Measurements from ENCODE around the gene MYO5C.

The MYO5C gene

GRCh38 chr15:52220251-52220650 lies 75.4 kb downstream of the MYO5C start:
- no peak overlapping the region for H3K4me3 ChIP-seq (ENCODE audit: insufficient read depth, low read depth, low read length)
- no peaks in the 10 kb centered on the region for H3K27me3 ChIP-seq (ENCODE audit: control insufficient read depth, insufficient read depth, low read length, poor library complexity, severe bottlenecking)
- H3K9me3 ChIP-seq (ENCODE audit: control insufficient read depth, low read length): no peaks in the 10 kb centered on the region
- H3K36me3 ChIP-seq (ENCODE audit: control insufficient read depth, insufficient read depth, low read length): peaks cover 14% of the 10 kb centered on the region
- H3K4me1 ChIP-seq (ENCODE audit: control insufficient read depth, insufficient read depth, low read length): no peaks in the 10 kb centered on the region
- WGBS, 2 experiments: 95 to 96% methylated on average over 5 of the region's 6 CpGs
- H3K27ac ChIP-seq (ENCODE audit: insufficient read depth, low read depth, low read length, poor library complexity, severe bottlenecking): no peak overlapping the region

DNA sequence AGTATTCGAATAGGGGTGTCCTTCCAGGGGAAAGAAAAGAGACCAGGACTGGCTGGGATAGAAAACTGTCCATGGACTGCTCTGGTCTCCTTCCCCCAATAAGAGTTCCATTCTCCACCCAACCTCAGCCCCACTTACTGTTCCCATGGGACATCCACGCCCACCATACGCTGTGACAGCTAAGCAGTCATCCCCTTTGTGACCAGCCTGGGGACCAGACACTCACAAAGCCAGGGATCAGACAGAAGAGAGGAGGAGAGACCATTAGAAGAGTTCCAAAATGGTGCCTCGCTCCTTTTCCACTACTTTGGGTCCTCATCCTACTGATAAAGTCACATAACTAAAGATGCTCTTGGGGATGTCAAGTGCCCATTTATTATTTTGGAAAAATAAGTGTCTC lies 76.8 kb downstream of the MYO5C start:
- H3K27ac ChIP-seq (ENCODE audit: insufficient read depth, low read depth, low read length, poor library complexity, severe bottlenecking): no peak overlapping the region
- no peak overlapping the region for H3K4me3 ChIP-seq (ENCODE audit: insufficient read depth, low read depth, low read length)
- H3K27me3 ChIP-seq (ENCODE audit: control insufficient read depth, insufficient read depth, low read length, poor library complexity, severe bottlenecking): no peaks in the 10 kb centered on the region
- peaks cover 17% of the 10 kb centered on the region for H3K36me3 ChIP-seq (ENCODE audit: control insufficient read depth, insufficient read depth, low read length)
- no peaks in the 10 kb centered on the region for H3K4me1 ChIP-seq (ENCODE audit: control insufficient read depth, insufficient read depth, low read length)
- 92% methylated on average over 4 of the region's 4 CpGs for WGBS, 2 experiments
- H3K9me3 ChIP-seq (ENCODE audit: control insufficient read depth, low read length): no peaks in the 10 kb centered on the region

DNA sequence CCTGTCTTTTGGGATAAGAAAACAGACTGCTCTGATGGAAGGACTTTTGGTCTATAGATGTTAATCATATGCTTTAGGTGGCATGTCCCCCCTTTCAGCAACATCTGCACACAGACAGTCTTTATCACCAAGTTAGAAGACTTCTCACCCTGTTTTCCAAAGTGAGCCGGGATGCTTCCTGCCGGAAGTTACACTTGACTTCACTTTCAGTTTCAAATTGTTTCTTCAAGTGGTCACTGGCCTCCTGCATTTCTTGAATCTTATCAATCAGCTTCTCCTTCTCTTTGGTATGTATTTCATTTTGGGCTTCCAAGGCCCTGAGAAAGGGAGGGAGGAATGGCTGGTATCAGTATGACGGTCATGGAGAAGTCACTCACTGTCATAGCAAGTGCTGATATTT lies 77.2 kb downstream of the MYO5C start:
- no peak overlapping the region for H3K27ac ChIP-seq (ENCODE audit: insufficient read depth, low read depth, low read length, poor library complexity, severe bottlenecking)
- 91 to 97% methylated on average over 3 of the region's 3 CpGs for WGBS, 2 experiments
- H3K9me3 ChIP-seq (ENCODE audit: control insufficient read depth, low read length): no peaks in the 10 kb centered on the region
- no peaks in the 10 kb centered on the region for H3K27me3 ChIP-seq (ENCODE audit: control insufficient read depth, insufficient read depth, low read length, poor library complexity, severe bottlenecking)
- no peaks in the 10 kb centered on the region for H3K4me1 ChIP-seq (ENCODE audit: control insufficient read depth, insufficient read depth, low read length)
- H3K4me3 ChIP-seq (ENCODE audit: insufficient read depth, low read depth, low read length): no peak overlapping the region
- H3K36me3 ChIP-seq (ENCODE audit: control insufficient read depth, insufficient read depth, low read length): peaks cover 15% of the 10 kb centered on the region

DNA sequence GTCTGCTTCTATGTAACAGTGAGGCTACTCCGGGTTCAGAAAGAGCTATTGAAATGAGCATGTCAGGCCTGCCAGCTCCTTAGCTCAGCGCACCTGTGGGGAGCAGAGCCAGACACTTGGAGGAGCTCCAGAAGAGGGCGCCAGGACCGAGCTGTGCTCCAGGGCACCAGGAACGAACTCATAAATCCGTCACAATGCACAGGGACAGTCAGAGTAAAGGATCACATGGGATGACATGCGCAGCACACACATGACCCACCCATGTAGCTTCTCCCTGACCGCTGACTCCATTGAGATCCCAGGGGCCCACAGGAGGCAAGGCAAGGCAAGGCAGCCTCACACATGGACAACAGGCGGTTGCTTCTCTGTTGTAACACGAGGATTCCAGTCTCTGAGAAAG lies 78.4 kb downstream of the MYO5C start:
- Histone ChIP-seq H3K27ac (ENCODE audit: insufficient read depth, low read depth, low read length, poor library complexity, severe bottlenecking) (no peak overlapping the region), H3K36me3 (ENCODE audit: control insufficient read depth, insufficient read depth, low read length) (peaks cover 13% of the 10 kb centered on the region), H3K4me3 (ENCODE audit: insufficient read depth, low read depth, low read length) (no peak overlapping the region), H3K27me3 (ENCODE audit: control insufficient read depth, insufficient read depth, low read length, poor library complexity, severe bottlenecking) (no peaks in the 10 kb centered on the region), H3K4me1 (ENCODE audit: control insufficient read depth, insufficient read depth, low read length) (no peaks in the 10 kb centered on the region), H3K9me3 (ENCODE audit: control insufficient read depth, low read length) (no peaks in the 10 kb centered on the region)
- 84 to 87% methylated on average over 10 of the region's 10 CpGs for WGBS, 2 experiments

DNA sequence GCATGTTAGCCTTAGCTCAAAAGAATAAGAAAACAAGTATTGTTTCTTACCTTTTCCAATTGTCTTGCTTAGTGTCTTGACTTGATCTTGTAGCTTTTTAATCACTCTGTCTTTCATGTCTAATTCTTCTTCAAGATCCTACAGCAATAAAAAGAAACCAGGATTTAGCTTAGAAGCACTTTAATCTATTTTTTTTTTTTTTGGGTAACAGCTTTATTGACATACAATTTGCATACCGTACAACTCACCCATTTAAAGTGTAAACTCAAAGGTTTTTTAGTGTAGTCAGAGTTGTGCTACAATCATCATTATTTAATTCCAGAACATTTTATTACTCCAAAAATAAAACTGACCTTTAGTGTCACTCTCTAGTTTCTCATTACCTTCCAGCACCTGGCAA lies 81.1 kb downstream of the MYO5C start:
- Histone ChIP-seq H3K27ac (ENCODE audit: insufficient read depth, low read depth, low read length, poor library complexity, severe bottlenecking) (no peak overlapping the region), H3K9me3 (ENCODE audit: control insufficient read depth, low read length) (no peaks in the 10 kb centered on the region), H3K4me3 (ENCODE audit: insufficient read depth, low read depth, low read length) (no peak overlapping the region), H3K36me3 (ENCODE audit: control insufficient read depth, insufficient read depth, low read length) (peaks cover 13% of the 10 kb centered on the region), H3K4me1 (ENCODE audit: control insufficient read depth, insufficient read depth, low read length) (no peaks in the 10 kb centered on the region), H3K27me3 (ENCODE audit: control insufficient read depth, insufficient read depth, low read length, poor library complexity, severe bottlenecking) (no peaks in the 10 kb centered on the region)
- WGBS, 2 experiments: 100% methylated on average over 1 of the region's 1 CpG

DNA sequence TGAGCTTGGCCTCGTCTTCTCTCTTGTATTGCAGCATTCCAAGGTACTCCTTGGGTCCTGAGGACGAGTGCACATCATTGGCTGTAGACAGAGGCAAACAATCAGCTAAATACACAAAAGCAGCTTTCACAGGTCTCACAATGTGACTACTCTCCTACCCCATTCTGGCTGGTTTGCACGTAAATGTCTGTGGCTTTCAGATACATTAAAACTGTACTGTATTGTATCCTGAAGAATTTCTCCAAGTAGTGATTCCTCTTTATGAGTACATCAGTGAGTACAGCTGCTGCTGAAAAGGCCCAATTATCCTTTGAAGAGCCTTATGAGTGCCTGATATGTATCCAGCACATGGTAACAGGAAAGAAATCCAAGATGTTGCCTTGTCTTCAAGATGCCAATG lies 82.4 kb downstream of the MYO5C start:
- no peak overlapping the region for H3K4me3 ChIP-seq (ENCODE audit: insufficient read depth, low read depth, low read length)
- H3K27ac ChIP-seq (ENCODE audit: insufficient read depth, low read depth, low read length, poor library complexity, severe bottlenecking): no peak overlapping the region
- H3K9me3 ChIP-seq (ENCODE audit: control insufficient read depth, low read length): no peaks in the 10 kb centered on the region
- whole genome bisulfite sequencing, 2 experiments: 92 to 95% methylated on average over 3 of the region's 3 CpGs
- peaks cover under 1% of the 10 kb centered on the region for H3K4me1 ChIP-seq (ENCODE audit: control insufficient read depth, insufficient read depth, low read length)
- H3K27me3 ChIP-seq (ENCODE audit: control insufficient read depth, insufficient read depth, low read length, poor library complexity, severe bottlenecking): no peaks in the 10 kb centered on the region
- H3K36me3 ChIP-seq (ENCODE audit: control insufficient read depth, insufficient read depth, low read length): peaks cover 8% of the 10 kb centered on the region

DNA sequence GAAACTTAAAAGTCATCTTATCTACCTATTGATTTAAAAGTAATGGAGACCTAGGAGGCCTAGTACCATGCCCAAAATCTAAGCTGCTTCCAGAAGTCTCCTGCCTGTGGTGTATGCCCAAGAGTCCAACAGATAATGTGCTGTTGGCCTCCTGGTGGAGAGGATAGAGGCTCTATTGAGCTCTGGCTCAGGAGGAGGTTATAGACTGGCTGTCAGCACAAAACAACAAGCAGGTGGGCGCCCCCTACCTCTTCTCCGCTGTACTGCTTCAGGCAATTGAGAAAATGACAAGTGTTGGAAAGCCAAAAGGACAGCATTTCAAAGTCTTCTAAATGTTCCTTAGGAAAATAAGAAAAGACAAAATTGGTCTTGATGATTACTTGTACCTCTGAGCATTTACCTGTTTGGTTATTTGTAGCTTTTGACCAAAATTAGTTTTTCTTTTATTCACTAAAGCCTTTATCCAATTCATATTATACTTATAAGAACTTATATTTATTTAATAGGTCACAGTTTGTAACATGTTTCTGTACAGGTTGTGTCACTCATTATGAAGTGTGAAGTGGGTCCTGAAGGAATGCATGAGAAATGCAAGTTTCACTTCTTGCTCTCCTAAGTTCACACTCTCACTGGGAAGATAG lies 87.2 kb downstream of the MYO5C start:
- WGBS, 2 experiments: 1 to 4% methylated on average over 2 of the region's 2 CpGs

GRCh38 chr15:52207191-52207590 lies 88.4 kb downstream of the MYO5C start:
- H3K9me3 ChIP-seq (ENCODE audit: control insufficient read depth, low read length): no peaks in the 10 kb centered on the region
- H3K27ac ChIP-seq (ENCODE audit: insufficient read depth, low read depth, low read length, poor library complexity, severe bottlenecking): no peak overlapping the region
- 100% methylated on average over 1 of the region's 1 CpG for WGBS, 2 experiments
- peaks cover 3% of the 10 kb centered on the region for H3K4me1 ChIP-seq (ENCODE audit: control insufficient read depth, insufficient read depth, low read length)
- H3K4me3 ChIP-seq (ENCODE audit: insufficient read depth, low read depth, low read length): no peak overlapping the region
- no peaks in the 10 kb centered on the region for H3K27me3 ChIP-seq (ENCODE audit: control insufficient read depth, insufficient read depth, low read length, poor library complexity, severe bottlenecking)
- H3K36me3 ChIP-seq (ENCODE audit: control insufficient read depth, insufficient read depth, low read length): no peaks in the 10 kb centered on the region

More for the DNA sequence above, 87.2 kb downstream of the MYO5C start:
- H3K4me1 ChIP-seq (ENCODE audit: control insufficient read depth, insufficient read depth, low read length): peaks cover 3% of the 10 kb centered on the region
- H3K36me3 ChIP-seq (ENCODE audit: control insufficient read depth, insufficient read depth, low read length): no peaks in the 10 kb centered on the region
- H3K27me3 ChIP-seq (ENCODE audit: control insufficient read depth, insufficient read depth, low read length, poor library complexity, severe bottlenecking): no peaks in the 10 kb centered on the region
- H3K4me3 ChIP-seq (ENCODE audit: insufficient read depth, low read depth, low read length): no peak overlapping the region
- no peaks in the 10 kb centered on the region for H3K9me3 ChIP-seq (ENCODE audit: control insufficient read depth, low read length)
- no peak overlapping the region for H3K27ac ChIP-seq (ENCODE audit: insufficient read depth, low read depth, low read length, poor library complexity, severe bottlenecking)

- H3K27ac ChIP-seq (ENCODE audit: insufficient read depth, low read depth, low read length, poor library complexity, severe bottlenecking): no peak overlapping the region
- no peak overlapping the region for H3K4me3 ChIP-seq (ENCODE audit: insufficient read depth, low read depth, low read length)
- H3K9me3 ChIP-seq (ENCODE audit: control insufficient read depth, low read length): no peaks in the 10 kb centered on the region
- H3K27me3 ChIP-seq (ENCODE audit: control insufficient read depth, insufficient read depth, low read length, poor library complexity, severe bottlenecking): no peaks in the 10 kb centered on the region
- H3K4me1 ChIP-seq (ENCODE audit: control insufficient read depth, insufficient read depth, low read length): peaks cover 3% of the 10 kb centered on the region
- 92 to 97% methylated on average over 2 of the region's 2 CpGs for WGBS, 2 experiments
- no peaks in the 10 kb centered on the region for H3K36me3 ChIP-seq (ENCODE audit: control insufficient read depth, insufficient read depth, low read length)
Measured at GRCh38 chr15:52206446-52206845, 89.2 kb downstream of the MYO5C start.

DNA sequence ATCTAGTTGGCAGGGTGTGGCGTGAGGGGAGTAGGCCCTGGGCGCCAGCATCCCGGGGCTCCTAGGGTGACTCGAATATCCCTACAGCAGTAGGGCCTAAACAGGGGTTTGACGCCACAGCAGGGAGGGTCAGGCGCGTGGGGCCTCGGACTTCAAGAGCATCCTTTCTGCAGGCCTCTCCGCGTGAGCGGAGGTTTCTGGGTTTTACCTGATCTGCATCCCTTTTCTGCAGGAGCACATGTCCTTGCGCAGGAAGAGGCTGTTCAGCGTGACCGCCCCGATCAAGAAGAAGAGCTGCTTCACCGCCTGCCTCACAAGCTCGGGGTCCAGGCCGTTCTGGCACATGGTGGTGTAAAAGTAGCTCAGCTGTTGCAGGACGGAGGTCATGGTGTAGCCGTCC lies 90.9 kb downstream of the MYO5C start:
- no peak overlapping the region for H3K4me3 ChIP-seq (ENCODE audit: insufficient read depth, low read depth, low read length)
- H3K36me3 ChIP-seq (ENCODE audit: control insufficient read depth, insufficient read depth, low read length): no peaks in the 10 kb centered on the region
- no peaks in the 10 kb centered on the region for H3K27me3 ChIP-seq (ENCODE audit: control insufficient read depth, insufficient read depth, low read length, poor library complexity, severe bottlenecking)
- no peaks in the 10 kb centered on the region for H3K9me3 ChIP-seq (ENCODE audit: control insufficient read depth, low read length)
- no peak overlapping the region for H3K27ac ChIP-seq (ENCODE audit: insufficient read depth, low read depth, low read length, poor library complexity, severe bottlenecking)
- 95 to 96% methylated on average over 20 of the region's 20 CpGs for WGBS, 2 experiments
- peaks cover 3% of the 10 kb centered on the region for H3K4me1 ChIP-seq (ENCODE audit: control insufficient read depth, insufficient read depth, low read length)

All from ectodermal cell (in vitro differentiated cells).